Measurements from ENCODE around the gene ZNF777. TPM values are rescaled to one million over a fixed set of nuclear protein-coding genes. Genes with fewer than 3 reads are reported as not detected.

Gene ZNF777
- total RNA-seq, 2 experiments from 2014 or later: 14.9 to 15.1 TPM

DNA sequence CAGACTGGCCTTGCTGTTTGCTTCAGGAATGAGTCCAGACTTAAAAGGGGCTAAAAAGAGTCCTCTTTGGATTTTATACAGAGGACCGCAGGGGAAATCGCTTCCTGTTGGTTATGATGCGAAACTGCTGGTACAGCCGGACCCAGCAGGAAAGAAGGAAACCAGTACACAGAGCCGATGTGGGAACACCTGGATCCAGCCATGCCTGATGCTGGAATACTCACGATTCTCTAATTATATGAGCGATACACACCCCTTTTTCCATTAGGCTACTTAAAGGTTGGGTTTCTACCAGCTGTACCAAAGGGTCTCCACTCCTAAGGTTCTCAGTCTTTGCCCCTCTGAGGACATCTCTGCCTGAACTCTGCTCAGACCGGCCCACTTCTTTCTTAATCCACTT is 27.7 kb downstream of the ZNF777 start:
- ChIA-PET POLR2A (no interaction called here), CTCF (interaction anchor here (0.6 kb wide), 1 partner anchor 11 kb away, joined by 3 read pairs; no protein-coding TSS in a partner anchor)
- no peak overlapping the region for H3K27ac Mint-ChIP-seq
- H3K27me3 Mint-ChIP-seq: no peaks in the 10 kb centered on the region
- H3K9me3 Mint-ChIP-seq: no peaks in the 10 kb centered on the region
- H3K4me1 Mint-ChIP-seq: peaks cover 11% of the 10 kb centered on the region
- DNase-seq: no peak
- no peak overlapping the region for H3K4me3 Mint-ChIP-seq
- H3K36me3 Mint-ChIP-seq (ENCODE audit: low read depth): peaks cover 50% of the 10 kb centered on the region

DNA sequence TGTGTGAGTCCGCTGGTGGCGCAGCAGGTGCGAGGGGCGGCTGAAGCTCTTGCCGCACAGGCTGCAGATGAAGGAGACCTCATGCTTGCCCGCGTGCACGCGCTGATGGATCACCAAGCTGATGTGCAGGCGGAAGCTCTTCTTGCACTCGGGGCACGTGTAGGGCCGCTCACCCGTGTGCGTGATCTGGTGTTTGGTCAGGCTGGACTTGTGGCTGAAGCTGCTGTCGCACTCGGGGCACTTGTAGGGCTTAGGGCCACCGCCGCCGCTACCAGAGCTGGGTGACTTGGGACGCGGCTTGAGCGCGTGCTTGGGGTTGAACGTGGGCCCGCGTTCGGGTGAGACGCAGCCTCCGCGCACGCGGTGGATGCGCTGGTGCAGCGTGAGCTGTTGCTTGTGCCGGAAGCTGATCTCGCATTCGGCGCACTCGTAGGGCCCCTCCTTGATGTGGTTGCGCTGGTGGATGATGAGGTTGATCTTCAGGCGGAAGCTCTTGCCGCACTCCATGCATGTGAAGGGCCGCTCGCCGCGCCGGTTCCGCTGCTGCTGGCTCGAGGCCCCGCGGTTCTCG is 28.7 kb downstream of the ZNF777 start:
- no peak overlapping the region for H3K4me3 Mint-ChIP-seq
- POLR2A ChIA-PET: no interaction called here
- H3K27ac Mint-ChIP-seq: no peak overlapping the region
- H3K27me3 Mint-ChIP-seq: no peaks in the 10 kb centered on the region
- no peaks in the 10 kb centered on the region for H3K9me3 Mint-ChIP-seq
- DNase-seq: no peak
- H3K4me1 Mint-ChIP-seq: peaks cover 11% of the 10 kb centered on the region
- H3K36me3 Mint-ChIP-seq (ENCODE audit: low read depth): peaks cover 50% of the 10 kb centered on the region
- CTCF ChIA-PET: interaction anchor here (1.8 to 2.4 kb wide), 2 partner anchors 10 to 28 kb away, joined by 4 to 10 read pairs; partner anchors contain the start of gene ZNF777

GRCh38 chr7:149431486-149432120 is 29.3 kb downstream of the ZNF777 start:
- CTCF ChIA-PET: interaction anchor here (1.8 to 2.4 kb wide), 2 partner anchors 9 to 29 kb away, joined by 4 to 10 read pairs; partner anchors contain the start of gene ZNF777
- no peak for DNase-seq
- Mint-ChIP-seq H3K4me3 (no peak overlapping the region), H3K9me3 (no peaks in the 10 kb centered on the region), H3K36me3 (ENCODE audit: low read depth) (peaks cover 49% of the 10 kb centered on the region), H3K27ac (no peak overlapping the region), H3K27me3 (no peaks in the 10 kb centered on the region), H3K4me1 (peaks cover 11% of the 10 kb centered on the region)
- POLR2A ChIA-PET: no interaction called here

DNA sequence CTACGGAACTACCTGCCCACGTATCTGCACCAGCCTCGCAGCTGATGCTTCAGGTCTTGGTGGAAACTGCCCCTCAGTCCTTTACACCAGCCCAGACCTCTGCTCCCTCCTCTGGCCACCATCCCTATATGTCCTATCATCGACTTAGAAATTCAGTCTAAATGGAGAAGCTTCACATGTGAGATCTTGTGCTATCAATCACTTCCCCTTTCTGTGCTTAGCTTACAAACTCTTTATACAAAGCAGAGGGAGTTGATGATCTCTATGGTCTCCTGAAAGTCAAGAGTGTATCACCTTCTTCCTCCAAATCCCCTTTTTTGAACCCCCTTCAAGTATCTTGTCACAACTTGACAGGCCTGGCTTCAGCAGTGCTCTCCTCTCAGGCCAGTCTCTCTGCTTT is 30.7 kb downstream of the ZNF777 start:
- H3K36me3 Mint-ChIP-seq (ENCODE audit: low read depth): peaks cover 48% of the 10 kb centered on the region
- H3K9me3 Mint-ChIP-seq: no peaks in the 10 kb centered on the region
- peak overlapping the region; percentile 56 for H3K27ac Mint-ChIP-seq
- no peak overlapping the region for H3K4me3 Mint-ChIP-seq
- no peak for DNase-seq
- H3K4me1 Mint-ChIP-seq: peaks cover 11% of the 10 kb centered on the region
- ChIA-PET POLR2A (no interaction called here), CTCF (interaction anchor here (0.8 to 2.4 kb wide), 3 partner anchors 8 to 195 kb away, joined by 3 to 10 read pairs (median 4); no protein-coding TSS in a partner anchor)
- no peaks in the 10 kb centered on the region for H3K27me3 Mint-ChIP-seq

DNA sequence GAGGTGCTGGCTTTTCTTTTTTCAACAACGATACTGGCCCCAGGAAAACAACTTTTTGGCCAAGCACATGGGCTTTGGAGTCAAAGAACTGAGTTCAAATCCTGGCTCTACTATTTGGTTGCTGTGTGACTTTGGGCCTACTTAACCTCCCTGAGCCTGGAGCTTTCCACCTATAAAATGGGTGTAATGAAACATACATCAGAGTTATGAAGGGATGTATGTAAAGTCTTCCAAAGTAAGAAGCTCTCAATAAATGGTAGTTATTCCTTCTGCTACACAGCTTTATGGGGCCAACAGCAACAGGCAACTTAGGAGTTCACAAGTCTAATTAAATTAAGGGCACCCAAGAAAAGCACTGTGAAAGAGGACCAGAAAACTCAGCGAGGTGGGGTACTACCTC is 33.0 kb downstream of the ZNF777 start:
- no peak for DNase-seq
- Mint-ChIP-seq H3K9me3 (no peaks in the 10 kb centered on the region), H3K27me3 (peaks cover 3% of the 10 kb centered on the region), H3K27ac (no peak overlapping the region), H3K4me1 (peaks cover 19% of the 10 kb centered on the region), H3K36me3 (ENCODE audit: low read depth) (peaks cover 33% of the 10 kb centered on the region), H3K4me3 (no peak overlapping the region)
- CTCF ChIA-PET: interaction anchor here (0.5 to 0.7 kb wide), 2 partner anchors 10 to 197 kb away, joined by 3 read pairs; no protein-coding TSS in a partner anchor
- POLR2A ChIA-PET: no interaction called here

DNA sequence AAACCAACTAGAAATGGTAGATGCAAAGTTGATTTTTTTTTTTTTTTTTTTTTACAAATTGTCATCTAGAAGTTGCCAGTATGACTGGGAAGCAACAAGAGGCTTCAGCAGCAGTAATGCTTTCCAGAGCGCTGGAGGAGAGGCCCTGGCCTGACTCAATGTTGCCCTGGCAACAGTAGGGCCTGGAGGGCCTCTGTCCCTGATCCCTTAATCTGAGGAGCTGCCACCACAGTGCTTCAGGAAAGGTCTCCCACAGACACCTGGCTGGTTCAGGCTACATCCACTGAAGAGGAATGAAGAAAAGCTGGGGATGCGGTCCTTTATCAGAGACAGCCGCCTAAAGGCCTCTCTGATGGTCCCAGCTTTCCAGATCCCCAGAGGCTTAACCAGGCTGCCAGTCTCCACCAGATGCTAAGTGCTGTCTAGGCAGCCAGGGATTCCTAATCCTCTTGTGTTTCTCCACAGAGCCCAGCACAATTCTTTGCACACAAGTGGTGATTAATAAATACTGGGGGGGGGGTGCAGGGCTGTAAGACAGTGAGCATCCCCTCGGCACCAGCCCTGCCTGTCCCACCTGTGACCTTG is 33.7 kb downstream of the ZNF777 start:
- Mint-ChIP-seq H3K4me1 (peaks cover 19% of the 10 kb centered on the region), H3K27ac (no peak overlapping the region), H3K4me3 (no peak overlapping the region), H3K27me3 (peaks cover 3% of the 10 kb centered on the region), H3K36me3 (ENCODE audit: low read depth) (peaks cover 27% of the 10 kb centered on the region), H3K9me3 (no peaks in the 10 kb centered on the region)
- DNase-seq: no peak
- ChIA-PET CTCF (no interaction called here), POLR2A (interaction anchor here (0.6 kb wide), 1 partner anchor 442 kb away, joined by 3 read pairs; no protein-coding TSS in a partner anchor)

GRCh38 chr7:149423449-149424110 is 37.3 kb downstream of the ZNF777 start:
- CTCF ChIA-PET: interaction anchor here (0.8 to 4.4 kb wide), 9 partner anchors 10 to 358 kb away, joined by 3 to 19 read pairs (median 4); partner anchors contain the start of genes ZNF398 and ZNF777
- Mint-ChIP-seq H3K9me3 (no peaks in the 10 kb centered on the region), H3K36me3 (ENCODE audit: low read depth) (peaks cover 4% of the 10 kb centered on the region)

DNA sequence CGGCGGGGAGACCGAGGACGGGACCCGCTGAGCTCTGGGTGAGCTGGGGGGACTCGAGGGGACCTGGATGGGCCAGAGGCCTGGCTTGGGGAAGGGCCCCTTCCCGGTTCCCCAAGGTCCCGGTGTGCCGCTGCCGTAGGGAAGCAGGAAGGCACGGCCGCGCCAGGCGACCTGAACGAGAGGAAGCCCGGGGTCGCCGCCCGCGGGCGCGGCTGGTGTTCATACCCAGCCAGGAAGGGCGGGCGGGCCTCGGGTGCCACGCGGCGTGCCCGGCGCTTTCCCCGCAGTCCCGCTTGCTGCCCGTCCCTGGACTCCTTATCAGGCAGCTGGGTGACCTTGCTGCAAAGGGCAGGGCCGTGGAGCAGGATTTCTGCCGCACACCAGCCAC is 38.0 kb downstream of the ZNF777 start:
- H3K9me3 Mint-ChIP-seq: no peaks in the 10 kb centered on the region

More at GRCh38 chr7:149423449-149424110, 37.3 kb downstream of the ZNF777 start:
- POLR2A ChIA-PET: no interaction called here
- no peak for DNase-seq
- Mint-ChIP-seq H3K4me1 (peaks cover 19% of the 10 kb centered on the region), H3K27me3 (peaks cover 3% of the 10 kb centered on the region), H3K4me3 (peak overlapping the region; percentile 6), H3K27ac (no peak overlapping the region)

GRCh38 chr7:149422162-149422913 is 38.5 kb downstream of the ZNF777 start:
- H3K4me3 Mint-ChIP-seq: peak overlapping the region; percentile 62
- ChIA-PET CTCF (interaction anchor here (0.5 to 4.4 kb wide), 19 partner anchors 9 to 550 kb away, joined by 3 to 19 read pairs (median 4); partner anchors contain the start of genes ZNF777 and ZNF783), POLR2A (interaction anchor here (0.6 kb wide), 2 partner anchors 178 to 295 kb away, joined by 4 read pairs; no protein-coding TSS in a partner anchor)
- peak; percentile 64 for DNase-seq
- H3K4me1 Mint-ChIP-seq: peaks cover 19% of the 10 kb centered on the region
- peak overlapping the region; percentile 83 for H3K27ac Mint-ChIP-seq
- H3K27me3 Mint-ChIP-seq: peaks cover 3% of the 10 kb centered on the region
- no peaks in the 10 kb centered on the region for H3K9me3 Mint-ChIP-seq
- H3K36me3 Mint-ChIP-seq (ENCODE audit: low read depth): no peaks in the 10 kb centered on the region

More for the DNA sequence above, 38.0 kb downstream of the ZNF777 start:
- Mint-ChIP-seq H3K27me3 (peaks cover 3% of the 10 kb centered on the region), H3K4me1 (peaks cover 19% of the 10 kb centered on the region), H3K4me3 (peak overlapping the region; percentile 6), H3K36me3 (ENCODE audit: low read depth) (no peaks in the 10 kb centered on the region), H3K27ac (no peak overlapping the region)
- ChIA-PET POLR2A (interaction anchor here (0.6 kb wide), 2 partner anchors 177 to 296 kb away, joined by 4 read pairs; no protein-coding TSS in a partner anchor), CTCF (interaction anchor here (0.5 to 4.4 kb wide), 15 partner anchors 9 to 551 kb away, joined by 3 to 19 read pairs (median 4); partner anchors contain the start of genes ZNF777 and ZNF783)
- DNase-seq: no peak

GRCh38 chr7:149420006-149420405 is 40.9 kb downstream of the ZNF777 start:
- DNase-seq: no peak
- H3K4me1 Mint-ChIP-seq: peaks cover 22% of the 10 kb centered on the region
- H3K36me3 Mint-ChIP-seq (ENCODE audit: low read depth): no peaks in the 10 kb centered on the region
- H3K9me3 Mint-ChIP-seq: no peaks in the 10 kb centered on the region
- H3K27ac Mint-ChIP-seq: no peak overlapping the region
- ChIA-PET CTCF (interaction anchor here (0.6 to 1.3 kb wide), 2 partner anchors 13 to 1013 kb away, joined by 3 read pairs; no protein-coding TSS in a partner anchor), POLR2A (interaction anchor here (0.5 kb wide), 1 partner anchor 96 kb away, joined by 3 read pairs; no protein-coding TSS in a partner anchor)
- H3K27me3 Mint-ChIP-seq: peaks cover 10% of the 10 kb centered on the region
- no peak overlapping the region for H3K4me3 Mint-ChIP-seq

GRCh38 chr7:149415391-149416071 is 45.3 kb downstream of the ZNF777 start:
- Mint-ChIP-seq H3K27ac (peak overlapping the region; percentile 60), H3K36me3 (ENCODE audit: low read depth) (no peaks in the 10 kb centered on the region), H3K4me1 (peaks cover 12% of the 10 kb centered on the region), H3K9me3 (no peaks in the 10 kb centered on the region), H3K27me3 (peaks cover 41% of the 10 kb centered on the region), H3K4me3 (no peak overlapping the region)
- no peak for DNase-seq
- ChIA-PET CTCF (no interaction called here), POLR2A (no interaction called here)
